GM19467 (cell line): ENCODE measurements around the gene BAZ2A.

ENCODE experiments used
- ATAC-seq: cut with Tn5 transposase; IDR thresholded peaks from one replicate; pipeline ENCODE4 v1.9.1; 2021; ENCODE audit warnings: mild to moderate bottlenecking, moderate library complexity; ENCODE audit not compliant: unreplicated experiment

BAZ2A gene

DNA sequence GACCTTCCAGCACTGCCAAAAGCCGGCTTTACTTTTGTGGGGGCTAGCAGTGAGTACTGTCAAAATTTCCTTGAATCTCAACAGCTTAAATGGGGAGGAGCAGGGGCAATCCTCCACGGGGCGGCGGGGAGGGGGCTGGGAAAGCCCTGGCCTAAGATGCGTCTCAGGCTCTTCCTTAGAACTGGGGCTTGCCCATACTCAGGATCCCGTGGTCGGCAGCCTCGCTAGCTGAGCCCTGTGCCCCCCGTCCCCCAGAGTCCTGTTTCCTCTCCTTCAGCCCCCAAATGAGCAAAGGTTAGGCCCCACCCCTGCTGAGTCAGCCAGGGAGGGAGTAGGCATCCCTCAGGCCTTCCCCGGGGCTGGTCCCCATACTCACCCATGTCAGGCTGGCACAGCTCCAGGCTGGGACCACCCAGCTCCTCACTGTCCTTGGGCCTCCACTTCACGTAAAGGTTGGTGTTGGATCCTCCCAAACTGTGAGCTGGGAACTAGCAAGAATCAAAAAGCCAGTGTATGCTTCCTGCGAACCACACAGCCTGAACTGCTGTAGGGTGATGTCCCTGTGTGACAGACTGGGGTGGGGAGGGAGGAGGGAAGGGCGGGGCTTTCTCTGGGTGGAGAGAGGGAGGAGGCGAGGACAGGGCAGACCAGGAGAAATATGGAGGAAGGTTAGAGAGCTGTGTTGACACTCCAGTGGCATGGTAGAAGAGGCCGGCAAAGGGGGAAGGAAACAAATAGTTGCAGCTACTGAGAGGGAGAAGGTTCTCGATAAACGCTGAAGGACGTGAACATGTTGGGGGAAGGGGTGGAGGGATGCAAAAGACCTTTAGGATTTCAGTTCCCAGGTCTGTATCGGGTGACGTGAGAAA is 5.9 kb upstream of the BAZ2A start:
- peak; percentile 40 for ATAC-seq

DNA sequence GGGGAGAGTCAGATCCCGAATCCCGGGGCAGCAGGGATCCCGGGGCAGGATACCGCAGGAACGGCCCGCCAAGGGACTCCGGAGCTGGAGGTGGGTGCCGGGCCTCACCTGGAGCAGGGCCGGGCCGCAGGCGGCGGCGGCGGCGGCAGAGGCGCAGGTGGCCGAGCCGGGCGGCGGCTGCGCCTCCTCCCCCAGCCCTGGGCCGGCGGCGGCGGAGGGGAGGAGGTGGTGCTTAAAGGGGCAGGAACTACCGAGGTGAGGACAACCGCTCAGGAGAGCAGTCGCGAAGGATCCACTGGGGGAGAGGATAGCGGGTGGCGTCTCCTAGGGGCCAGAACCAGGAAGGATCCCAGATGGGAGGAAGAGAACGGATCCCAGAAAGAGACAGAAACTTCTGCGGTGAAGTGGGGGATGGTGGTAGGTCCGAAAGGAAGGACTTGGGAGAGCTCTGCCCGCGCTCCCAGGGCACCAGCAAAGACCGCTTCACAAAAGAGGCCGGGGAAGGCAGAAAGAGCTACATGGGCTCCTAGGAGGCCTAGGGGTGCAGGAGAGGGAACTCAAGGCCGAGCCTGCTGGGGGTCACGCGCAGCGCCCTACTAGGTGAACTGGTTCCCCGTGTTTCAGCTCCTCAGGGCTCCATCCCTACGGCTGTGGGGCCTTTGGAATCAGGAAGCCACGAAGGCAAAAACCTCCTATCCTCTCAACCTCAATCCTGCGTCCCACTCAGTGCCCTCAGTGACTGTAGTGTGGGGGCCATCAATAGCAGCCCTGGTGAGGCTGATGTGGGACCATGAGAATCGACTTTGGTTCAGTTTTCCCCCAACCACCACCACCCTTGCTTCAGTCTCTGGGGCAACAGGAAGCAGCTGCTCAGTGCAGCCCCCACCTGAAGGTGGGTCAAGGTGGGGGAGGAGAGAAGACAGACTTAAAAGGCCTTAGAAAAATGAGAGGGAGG is 5.0 kb upstream of the BAZ2A start:
- ATAC-seq: peak; percentile 32

DNA sequence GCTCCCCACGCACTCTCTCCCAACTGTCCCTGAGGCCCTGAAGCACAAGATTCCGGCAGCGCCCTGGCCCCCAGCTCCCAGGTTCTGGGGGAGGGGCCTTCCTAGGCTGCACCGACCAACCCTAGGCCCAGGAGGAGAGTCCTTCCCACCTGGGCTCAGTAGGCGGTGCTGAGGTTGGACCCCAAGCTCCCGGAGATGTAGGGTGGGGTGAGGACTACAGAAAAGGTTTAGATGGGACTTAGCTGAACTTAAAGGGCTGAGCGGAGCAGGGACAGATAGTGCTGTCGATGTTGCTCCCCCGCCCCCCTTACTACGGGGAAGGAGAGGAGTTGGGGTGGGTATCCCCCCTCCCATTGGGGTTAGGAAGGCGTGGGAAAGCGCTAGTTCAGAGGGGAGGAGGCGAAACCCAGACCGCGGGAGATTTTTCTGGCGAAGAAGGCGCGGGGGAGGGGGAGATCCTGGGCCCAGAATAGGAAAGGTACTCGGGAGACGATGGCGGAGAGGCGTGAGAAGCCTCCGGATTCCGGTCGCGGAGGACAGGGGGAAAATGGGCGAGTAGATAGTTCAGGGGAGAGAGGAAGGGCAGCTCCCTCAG is 4.2 kb upstream of the BAZ2A start:
- ATAC-seq: no peak

DNA sequence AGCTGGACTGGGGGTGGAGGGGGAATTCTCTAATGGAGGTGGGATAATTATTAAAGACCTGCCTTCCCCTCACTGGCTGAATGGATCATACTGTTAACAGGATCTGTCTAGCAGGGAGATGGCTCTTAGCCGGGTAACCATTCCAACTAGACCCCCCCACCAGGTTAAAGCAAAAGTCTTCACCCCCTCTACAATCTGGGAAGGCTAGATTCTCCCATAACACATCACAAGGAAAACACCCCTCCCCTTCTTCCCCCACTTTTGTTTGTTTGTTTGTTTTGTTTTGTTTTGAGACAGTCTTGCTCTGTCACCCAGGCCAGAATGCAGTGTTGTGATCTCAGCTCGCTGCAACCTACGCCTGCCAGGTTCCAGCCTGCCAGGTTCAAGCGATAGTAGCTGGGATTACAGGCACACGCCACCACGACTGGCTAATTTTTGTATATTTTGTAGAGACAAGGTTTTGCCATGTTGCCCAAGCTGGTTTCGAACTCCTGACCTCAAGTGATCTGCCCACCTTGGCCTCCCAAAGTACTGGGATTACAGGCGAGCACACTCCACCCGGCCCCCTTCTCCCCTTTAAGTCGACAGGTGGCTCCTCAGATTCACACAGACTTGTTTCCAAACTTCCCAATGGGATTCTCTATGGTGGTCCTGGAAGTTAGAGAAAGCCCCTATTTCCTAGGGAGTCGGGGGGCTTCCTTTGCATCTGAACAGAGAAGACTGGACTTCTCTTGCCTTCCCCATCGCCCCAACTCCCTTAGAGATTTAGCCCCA is 3.5 kb upstream of the BAZ2A start:
- ATAC-seq: no peak

DNA sequence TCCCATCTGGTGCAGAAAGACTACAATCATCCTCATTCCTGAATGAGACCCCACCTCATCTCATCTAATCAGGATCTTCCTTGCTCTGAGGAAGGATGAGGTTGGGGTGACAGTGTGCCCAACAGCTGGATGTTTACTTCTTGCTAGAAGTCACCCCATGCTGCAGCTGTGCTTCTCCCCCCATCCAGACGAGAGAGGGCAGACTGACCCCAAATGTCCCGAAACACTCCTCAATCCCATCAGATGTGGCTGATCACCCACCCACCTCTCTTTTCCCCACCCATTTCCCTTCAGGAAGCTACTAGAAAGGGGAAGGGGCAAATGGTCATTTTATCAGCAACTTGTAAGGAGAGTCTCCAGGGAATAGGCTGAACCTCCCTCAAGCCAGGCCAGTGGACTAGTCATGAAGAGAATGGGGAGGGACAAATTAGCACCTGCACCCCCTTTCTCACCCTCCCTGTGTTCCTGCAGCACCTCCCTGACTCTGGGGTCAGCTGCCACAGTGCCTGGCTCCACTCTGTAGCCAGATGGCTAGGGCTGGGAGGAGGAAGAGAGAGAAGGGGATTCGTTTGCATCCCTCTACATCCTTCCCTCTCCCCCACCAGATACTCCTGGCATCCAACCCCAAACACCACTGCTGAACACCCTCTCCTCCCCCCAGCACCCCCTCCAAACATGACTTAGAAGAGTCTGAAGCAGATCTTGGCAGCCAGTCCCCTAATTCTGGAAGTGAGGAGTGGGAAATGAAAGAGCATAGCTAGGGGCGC is 2.8 kb upstream of the BAZ2A start:
- no peak for ATAC-seq

DNA sequence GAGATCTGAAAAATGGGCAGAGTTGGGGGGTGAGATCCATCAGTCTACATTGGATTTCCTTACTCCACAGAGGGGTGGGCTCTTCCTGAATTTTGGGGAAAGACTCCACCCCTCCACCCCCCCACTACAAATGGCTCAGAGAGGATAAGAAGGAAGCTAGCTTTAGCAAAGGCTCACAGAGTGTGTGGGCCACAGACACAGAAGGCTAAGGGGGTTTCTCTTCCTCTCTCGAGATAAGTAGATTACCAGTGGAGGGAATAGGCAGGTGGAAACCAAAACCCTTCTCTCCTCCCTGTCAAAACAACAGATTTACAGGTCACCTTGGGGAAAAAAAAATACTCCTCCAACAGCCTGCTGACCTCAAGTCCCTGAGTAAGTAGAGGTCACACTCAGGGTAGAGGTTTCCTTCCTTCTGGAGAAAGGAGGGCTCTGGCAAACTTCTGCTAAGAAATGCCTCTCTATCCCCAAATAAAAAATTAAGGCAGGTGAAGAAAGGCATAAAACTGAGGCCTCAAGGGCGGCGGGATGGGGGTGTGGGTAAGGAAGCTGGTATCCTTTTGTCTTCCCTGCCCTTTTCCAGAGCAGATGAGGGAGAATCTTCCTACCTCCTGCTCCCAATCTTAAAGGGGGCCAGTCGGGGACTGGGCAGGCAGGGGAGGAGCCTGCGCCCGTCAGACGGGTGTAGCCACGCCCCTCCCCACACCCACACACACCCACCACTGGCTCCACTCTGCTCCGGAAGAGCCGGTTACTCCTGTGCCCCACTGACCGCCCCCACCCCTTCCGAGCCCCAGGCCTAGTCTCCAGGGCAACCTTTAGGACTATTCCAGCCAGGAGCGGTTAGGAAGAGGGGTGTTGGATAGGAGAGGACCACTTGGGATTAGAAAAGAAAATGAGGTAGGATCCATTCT is 1.9 kb upstream of the BAZ2A start:
- no peak for ATAC-seq

DNA sequence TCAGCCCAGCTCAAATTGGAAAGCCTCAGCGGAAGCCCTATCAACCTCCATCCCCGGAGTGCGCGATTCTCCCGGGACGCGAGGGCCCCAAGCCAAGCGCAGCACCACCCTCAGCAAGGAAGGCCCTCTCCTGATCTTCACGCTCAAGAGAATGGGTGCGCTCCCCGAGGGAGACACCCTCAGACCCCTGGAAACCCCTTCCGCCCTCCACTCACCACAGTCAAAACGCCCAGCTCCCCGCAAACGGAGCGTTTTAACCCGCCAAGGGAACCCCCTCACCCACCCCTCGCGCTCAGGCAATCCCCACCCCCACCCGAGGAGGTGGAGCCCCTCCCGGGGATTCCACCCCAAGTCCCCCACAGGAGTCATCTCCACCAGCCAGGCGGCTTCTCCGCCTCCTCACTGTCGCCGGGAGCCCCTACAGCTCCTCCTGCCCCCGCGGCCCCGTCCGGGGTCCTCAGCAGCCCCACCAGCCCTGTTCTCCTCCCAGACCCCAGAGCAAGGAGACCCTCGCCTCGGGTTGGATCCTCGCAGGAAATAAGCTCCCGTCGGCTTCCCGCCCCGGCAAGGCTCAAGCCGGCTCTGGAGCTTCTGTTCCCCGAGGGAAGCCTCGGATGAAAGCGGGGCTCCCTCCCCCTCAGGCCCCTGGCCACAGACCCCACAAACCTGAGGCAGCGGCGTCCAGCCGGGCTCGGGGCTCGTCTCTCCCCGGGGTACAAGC is 507 bp downstream of the BAZ2A start:
- ATAC-seq: no peak

DNA sequence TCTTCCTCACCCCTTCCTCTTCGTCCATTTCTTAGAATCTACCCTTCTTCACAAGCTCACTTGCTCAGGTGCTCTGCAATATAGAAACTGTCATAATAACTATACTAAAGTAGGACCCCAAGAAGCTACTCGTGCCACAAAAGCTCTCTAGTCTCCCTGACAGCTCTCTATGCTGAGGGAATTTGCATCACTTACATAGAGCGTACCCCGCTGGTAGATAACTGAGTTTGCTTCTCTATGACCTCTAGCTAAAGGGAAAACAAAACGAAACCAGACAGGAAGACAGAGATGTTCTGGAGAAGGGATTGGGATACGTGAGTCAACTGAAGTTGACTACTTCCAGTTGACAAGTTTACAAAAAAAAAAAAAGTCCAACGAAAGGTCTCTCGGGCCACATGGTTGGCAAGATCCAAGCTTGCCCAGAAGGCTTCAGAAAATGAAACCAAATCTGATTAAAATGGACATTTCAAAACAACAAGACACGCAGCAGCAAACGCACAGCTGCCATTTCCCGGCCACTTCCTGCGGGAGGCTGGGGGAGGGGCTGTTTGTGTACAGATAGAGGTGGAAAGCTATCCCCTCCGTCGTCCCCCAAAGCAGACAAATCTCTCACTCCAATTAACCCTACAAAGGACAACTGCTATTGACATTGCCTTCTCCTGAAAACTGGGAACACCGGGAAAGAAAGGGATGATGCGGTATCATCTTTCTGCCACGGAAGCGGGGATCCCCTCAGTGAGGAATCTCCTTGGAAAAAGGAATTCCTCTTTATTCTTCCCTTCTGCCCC is 1.3 kb downstream of the BAZ2A start:
- ATAC-seq: peak; percentile 32

DNA sequence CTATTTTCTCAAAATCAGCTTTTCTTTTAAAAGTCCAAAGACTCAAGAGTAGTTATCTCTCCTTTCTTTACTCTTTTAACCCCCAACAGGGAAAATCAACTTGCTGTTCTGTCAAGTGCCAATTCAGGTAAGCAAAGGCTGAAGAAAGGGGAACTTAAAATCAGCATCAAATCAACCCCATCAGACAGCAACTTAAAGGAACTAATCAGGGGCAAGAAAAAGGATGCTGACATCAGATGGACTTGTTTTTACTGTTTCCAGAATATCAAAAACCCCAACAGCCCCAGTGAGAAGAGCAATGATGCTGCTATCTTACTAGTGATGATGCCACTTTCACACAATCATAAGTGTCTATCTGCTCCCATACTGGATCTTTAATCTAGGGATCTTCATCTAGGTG is 3.4 kb downstream of the BAZ2A start:
- no peak for ATAC-seq

DNA sequence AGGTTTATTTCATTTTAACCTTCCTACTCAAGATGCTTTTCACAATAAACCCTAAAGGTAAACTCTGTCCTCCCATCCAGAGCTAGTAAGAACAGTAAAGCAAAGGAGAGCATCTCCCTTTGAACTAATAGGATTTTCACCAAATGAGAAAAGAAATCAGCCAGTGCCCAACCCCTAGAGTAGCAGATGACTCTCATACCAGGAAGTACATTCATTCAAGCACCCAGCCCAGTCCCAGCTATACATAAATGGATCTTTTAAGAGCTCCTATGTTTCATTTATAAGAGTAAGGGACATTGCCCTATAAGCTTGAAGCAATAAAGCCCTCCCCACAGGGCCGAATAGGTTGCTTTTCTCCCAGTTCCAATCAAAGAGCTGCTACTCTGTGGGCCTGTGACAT is 7.6 kb downstream of the BAZ2A start:
- no peak for ATAC-seq

DNA sequence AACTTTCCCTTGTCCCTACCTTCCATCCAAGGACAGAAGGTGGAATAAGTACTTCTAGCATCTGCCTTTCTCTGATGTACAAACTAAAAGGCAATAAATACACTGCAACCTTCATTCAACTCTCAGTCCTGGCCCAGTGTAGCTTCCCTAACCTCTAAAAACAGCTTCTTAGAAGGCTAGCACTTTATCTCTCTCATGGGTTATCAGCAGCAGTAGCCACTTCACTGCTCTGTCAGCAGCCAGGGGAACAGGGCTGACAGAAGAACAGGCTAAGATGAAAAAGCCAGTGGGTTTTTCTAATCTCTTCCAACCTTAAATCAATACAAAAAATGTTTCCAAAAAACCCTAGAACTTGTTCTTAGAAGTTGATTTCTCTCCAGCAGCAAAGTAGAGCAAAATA is 13.2 kb downstream of the BAZ2A start:
- ATAC-seq: no peak

DNA sequence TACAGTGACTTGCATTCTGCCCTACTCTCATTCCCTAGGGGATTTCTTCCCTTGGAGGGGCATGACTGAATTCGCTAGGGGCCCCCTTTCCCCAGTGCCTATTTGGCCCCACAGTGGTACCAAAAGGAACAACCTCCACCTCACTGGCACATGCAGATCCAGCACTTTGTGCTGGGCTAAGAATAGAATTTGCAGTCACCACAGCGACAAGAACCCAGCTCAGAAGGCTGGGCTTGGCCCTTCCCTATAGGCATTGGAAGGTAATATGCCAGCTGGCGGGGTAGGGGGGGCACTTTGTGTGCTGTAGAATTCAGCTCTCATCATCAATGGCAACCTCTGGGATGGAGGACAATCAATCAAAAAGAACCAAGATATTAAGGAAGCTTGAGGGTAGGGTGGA is 13.9 kb downstream of the BAZ2A start:
- ATAC-seq: no peak

DNA sequence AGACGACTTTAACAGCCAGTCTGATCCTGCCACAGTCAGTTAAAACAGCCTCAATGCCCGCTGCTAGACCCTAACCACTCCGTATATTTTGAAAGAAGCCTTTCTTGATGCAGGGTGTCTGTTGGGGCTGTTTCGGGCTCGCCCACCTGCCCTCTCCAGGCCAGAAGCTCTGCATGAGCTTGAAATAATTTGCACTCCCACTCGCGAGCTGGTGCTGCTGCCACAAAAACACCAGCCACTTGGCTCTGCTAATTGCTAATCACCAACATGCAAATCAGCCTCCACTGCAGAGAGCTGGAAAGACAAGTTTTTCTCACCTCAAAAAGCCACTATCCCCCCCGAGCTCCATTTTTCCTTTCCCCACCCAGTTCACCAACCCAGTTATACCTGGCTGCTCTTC is 15.5 kb downstream of the BAZ2A start:
- no peak for ATAC-seq

DNA sequence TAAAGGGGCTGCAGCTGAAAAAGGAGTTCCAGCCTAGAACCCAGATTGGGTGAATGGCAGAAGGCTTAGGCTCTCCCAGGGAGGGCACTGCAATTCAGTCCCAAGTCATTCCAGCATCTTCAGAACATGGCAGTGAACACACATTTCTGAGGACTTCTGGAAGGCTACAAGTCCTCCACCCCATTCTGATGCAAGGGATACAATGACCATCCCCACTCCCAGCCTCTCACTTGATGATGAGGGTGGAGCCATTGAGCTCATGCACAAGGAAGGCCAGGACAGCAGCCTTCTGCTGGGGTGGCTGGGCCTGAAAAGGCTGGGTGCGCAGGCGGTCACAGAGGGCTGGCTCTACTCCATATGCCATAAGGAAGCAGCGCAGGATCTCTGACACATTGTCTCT is 25.8 kb downstream of the BAZ2A start:
- ATAC-seq: no peak

DNA sequence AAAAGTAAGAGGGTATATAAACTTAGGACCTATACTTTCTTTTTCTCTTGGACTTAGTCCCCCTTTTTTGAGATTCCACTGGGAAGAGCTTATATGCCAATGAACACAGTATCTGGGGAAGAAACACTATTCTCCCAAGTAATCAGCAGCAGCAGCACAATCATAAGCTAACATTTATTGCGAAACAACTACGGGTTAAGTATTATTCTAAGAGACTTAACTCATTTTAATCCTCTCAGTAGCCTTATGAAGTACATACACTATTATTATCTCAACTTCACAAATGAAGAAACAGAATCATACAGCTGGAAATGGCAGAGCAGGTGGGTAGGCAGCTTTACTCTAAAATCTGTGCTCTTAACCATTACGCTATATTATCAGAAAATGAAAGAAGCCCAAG is 27.9 kb downstream of the BAZ2A start:
- no peak for ATAC-seq

DNA sequence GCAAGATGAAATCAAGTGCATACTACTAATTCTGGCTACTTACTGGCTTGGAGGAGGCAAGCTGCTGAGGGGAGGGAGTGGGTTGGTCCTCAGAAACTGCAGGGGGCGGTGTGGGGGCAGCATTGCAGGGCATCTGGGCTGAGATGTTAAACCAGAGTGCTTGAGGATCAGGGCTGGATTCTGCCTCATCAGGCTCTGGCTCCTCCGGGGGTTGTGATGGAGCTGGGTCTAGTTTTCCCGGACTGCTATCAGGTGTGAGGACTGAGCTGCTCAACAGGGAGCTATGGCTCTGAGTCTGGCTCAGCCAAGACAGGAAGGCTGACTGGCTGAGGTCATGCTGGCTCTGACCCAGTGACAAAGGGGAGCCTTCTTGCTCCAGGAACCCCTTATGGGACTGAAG is 28.6 kb downstream of the BAZ2A start:
- no peak for ATAC-seq

DNA sequence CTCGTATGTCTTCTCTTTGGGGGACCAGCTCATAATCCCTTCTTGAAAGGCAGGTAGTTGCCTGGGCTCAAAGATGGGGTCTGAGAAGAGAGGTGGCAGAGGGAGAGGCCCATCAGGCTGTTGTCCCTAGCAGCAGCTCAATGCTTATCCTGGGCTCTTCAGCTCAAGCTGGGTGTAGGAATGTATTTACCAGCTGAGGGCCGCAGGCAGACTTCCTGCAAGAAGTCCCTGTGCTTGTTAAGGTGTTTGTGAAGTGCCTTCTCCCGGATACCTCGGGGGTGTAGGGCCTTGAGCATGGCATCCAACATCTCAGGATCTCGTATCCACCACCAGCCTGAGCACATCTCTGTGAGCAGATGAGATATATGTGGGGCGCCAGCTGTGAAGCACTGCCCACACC is 29.4 kb downstream of the BAZ2A start:
- no peak for ATAC-seq

DNA sequence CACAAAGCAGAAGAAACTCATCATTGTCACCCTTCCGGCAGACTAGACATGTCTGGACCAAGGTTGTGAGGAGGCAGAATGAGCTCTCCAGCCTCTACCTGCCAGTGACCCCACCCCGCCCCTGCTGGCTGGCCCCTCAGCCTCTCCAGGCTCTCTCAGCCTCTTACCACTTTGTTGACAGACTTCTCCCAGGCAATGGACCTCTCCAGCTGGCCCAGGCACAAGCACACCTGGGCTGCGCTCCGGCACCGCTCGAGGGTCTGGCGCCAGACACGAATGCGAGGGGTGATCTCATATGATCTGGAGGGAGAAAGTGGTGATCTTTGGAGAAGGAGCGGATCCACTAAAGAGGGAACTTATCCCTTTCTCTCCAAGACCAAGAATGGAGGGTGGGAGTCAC is 30.3 kb downstream of the BAZ2A start:
- no peak for ATAC-seq
